Osteoblast (primary cell): Measurements from ENCODE around the gene CAPN15. TPM values are rescaled to one million over a fixed set of nuclear protein-coding genes. Genes with fewer than 3 reads are reported as not detected.

ENCODE experiments used
- DNase-seq: peaks from one replicate; pipeline ENCODE4 v3.0.0; 2011; ENCODE audit warnings: low spot score, mixed read lengths; ENCODE audit not compliant: insufficient read length; ENCODE audit errors: missing footprints
- H2AFZ ChIP-seq: 2 replicates; pipeline ENCODE4 v1.6.0; 2011; ENCODE audit warnings: mild to moderate bottlenecking, low read length
- H3K27ac ChIP-seq: 2 replicates; pipeline ENCODE4 v1.5.1; 2011; ENCODE audit warnings: mild to moderate bottlenecking, low read depth, low read length, moderate library complexity
- H3K27me3 ChIP-seq: 2 replicates; pipeline ENCODE4 v1.6.0; 2012; ENCODE audit warnings: mild to moderate bottlenecking, control low read depth, inconsistent platforms, low read length, moderate library complexity; ENCODE audit not compliant: insufficient read depth
- H3K36me3 ChIP-seq: 2 replicates; pipeline ENCODE4 v1.5.1; 2011; ENCODE audit warnings: mild to moderate bottlenecking, low read length, control low read depth, moderate library complexity; ENCODE audit not compliant: insufficient read depth
- H3K4me1 ChIP-seq: 2 replicates; pipeline ENCODE4 v1.5.1; 2011; ENCODE audit warnings: mild to moderate bottlenecking, low read length, control low read depth, moderate library complexity; ENCODE audit not compliant: insufficient read depth
- H3K4me2 ChIP-seq: 2 replicates; pipeline ENCODE4 v1.6.0; 2011; ENCODE audit warnings: mild to moderate bottlenecking, low read length; ENCODE audit not compliant: insufficient read depth
- H3K4me3 ChIP-seq: fragments of 200-600 bp; sonication (generic); 3 replicates; pipeline ENCODE4 v1.5.1; 2012; ENCODE audit warnings: mild to moderate bottlenecking, low read length, inconsistent platforms; ENCODE audit not compliant: insufficient read depth
- H3K79me2 ChIP-seq: 2 replicates; pipeline ENCODE4 v1.6.0; 2012; ENCODE audit warnings: mild to moderate bottlenecking, low read length, control low read depth, inconsistent platforms; ENCODE audit not compliant: insufficient read depth
- H3K9me3 ChIP-seq: 2 replicates; pipeline ENCODE4 v1.5.1; 2011; ENCODE audit warnings: low read depth, low read length, control low read depth
- H4K20me1 ChIP-seq: 2 replicates; pipeline ENCODE4 v1.6.0; 2012; ENCODE audit warnings: mild to moderate bottlenecking, low read length, control low read depth; ENCODE audit not compliant: insufficient read depth
- CTCF ChIP-seq: IDR thresholded peaks from 2 replicates; pipeline ENCODE4 v1.5.1; 2011; ENCODE audit warnings: mild to moderate bottlenecking, low read depth, low read length, moderate library complexity; ENCODE audit errors: extremely low read depth
- total RNA-seq: library from RNA; depleted of rRNA; stranded (reverse); fragments of >200 nt; gene quantifications from 2 replicates; pipeline ENCODE4 v1.2.3, GENCODE V29; 2012

Gene CAPN15
- total RNA-seq, 1 donor = 27.1 TPM

GRCh38 chr16:561413-561794 lies 33.9 kb downstream of the CAPN15 start:
- no peak for TF ChIP-seq CTCF
- H3K27ac ChIP-seq = no peak overlapping the region

GRCh38 chr16:561957-562938 lies 34.7 kb downstream of the CAPN15 start:
- no peaks in the 10 kb centered on the region for H3K9me3 ChIP-seq
- no peaks in the 10 kb centered on the region for H3K36me3 ChIP-seq
- no peak overlapping the region for H3K4me2 ChIP-seq
- H3K79me2 ChIP-seq = no peaks in the 10 kb centered on the region
- no peak for TF ChIP-seq CTCF
- H3K4me1 ChIP-seq = no peaks in the 10 kb centered on the region
- H4K20me1 ChIP-seq = peaks cover 3% of the 10 kb centered on the region
- H3K27me3 ChIP-seq = peaks cover 36% of the 10 kb centered on the region
- no peak overlapping the region for H2AFZ ChIP-seq
- H3K27ac ChIP-seq = no peak overlapping the region
- DNase-seq = no peak
- no peak overlapping the region for H3K4me3 ChIP-seq

More at GRCh38 chr16:561413-561794, 33.9 kb downstream of the CAPN15 start:
- H3K79me2 ChIP-seq = no peaks in the 10 kb centered on the region
- no peak overlapping the region for H3K4me2 ChIP-seq
- peaks cover 36% of the 10 kb centered on the region for H3K27me3 ChIP-seq
- no peak overlapping the region for H3K4me3 ChIP-seq
- no peak overlapping the region for H2AFZ ChIP-seq
- peaks cover 3% of the 10 kb centered on the region for H4K20me1 ChIP-seq
- peak; percentile 92 for DNase-seq
- H3K9me3 ChIP-seq = no peaks in the 10 kb centered on the region
- H3K4me1 ChIP-seq = no peaks in the 10 kb centered on the region
- H3K36me3 ChIP-seq = no peaks in the 10 kb centered on the region

- Histone ChIP-seq H3K27me3 (peaks cover 36% of the 10 kb centered on the region), H3K27ac (no peak overlapping the region), H2AFZ (no peak overlapping the region), H3K4me2 (no peak overlapping the region), H3K4me3 (no peak overlapping the region), H4K20me1 (peaks cover 3% of the 10 kb centered on the region), H3K4me1 (no peaks in the 10 kb centered on the region), H3K9me3 (no peaks in the 10 kb centered on the region), H3K36me3 (no peaks in the 10 kb centered on the region), H3K79me2 (no peaks in the 10 kb centered on the region)
- TF ChIP-seq CTCF = no peak
- peak; percentile 94 for DNase-seq
These were observed 35.6 kb downstream of the CAPN15 start for GRCh38 chr16:563072-563644.
